Measurements from ENCODE around the gene INKA2. TPM values are rescaled to one million over a fixed set of nuclear protein-coding genes. Genes with fewer than 3 reads are reported as not detected.

Gene INKA2
- total and polyA plus RNA-seq, 12 donors = 6.8 to 34.6 (median 12.5) TPM

GRCh38 chr1:111691886-111692285 lies 47.3 kb downstream of the INKA2 start:
- no peak for ATAC-seq
- Histone ChIP-seq H3K4me1 (peaks cover 0 to 35% (median 31%) of the 10 kb centered on the region in 9 donors), H3K4me3 (no peak overlapping the region), H3K36me3 (peaks cover 0 to 59% (median 8%) of the 10 kb centered on the region in 9 donors), H3K9me3 (peaks cover 0 to 8% (median 0%) of the 10 kb centered on the region in 11 donors), H3K27ac (no peak overlapping the region), H3K27me3 (no peaks in the 10 kb centered on the region)
- DNase-seq = no peak
- TF ChIP-seq CTCF (IDR thresholded peaks at IDR 0.05) = no peak
- intact Hi-C loops (cut with DNase I) = loop anchor here in 1 of 10 donors (5.0 kb wide), 1 partner anchor 540 kb away; no protein-coding TSS in a partner anchor
- 99 to 100% methylated on average over 1 of the region's 1 CpG for WGBS, 2 donors

- no peak overlapping the region for H3K4me3 ChIP-seq
- DNase-seq = peak in 1 of 2 donors; percentile 67
- intact Hi-C loops (cut with DNase I) = loop anchor here in 1 of 10 donors (5.0 kb wide), 1 partner anchor 538 kb away; no protein-coding TSS in a partner anchor
- H3K27me3 ChIP-seq = no peaks in the 10 kb centered on the region
- H3K36me3 ChIP-seq = peaks cover 0 to 43% (median 5%) of the 10 kb centered on the region in 9 donors
- peak; percentile 26 to 59 (median 52) for ATAC-seq
- TF ChIP-seq CTCF (IDR thresholded peaks at IDR 0.05) = no peak
- H3K9me3 ChIP-seq = peaks cover 0 to 15% (median 2%) of the 10 kb centered on the region in 11 donors
- H3K4me1 ChIP-seq = peaks cover 0 to 30% (median 24%) of the 10 kb centered on the region in 9 donors
- H3K27ac ChIP-seq = peak overlapping the region in 1 of 10 donors; percentile 38
Observed at GRCh38 chr1:111690306-111690617, 48.9 kb downstream of the INKA2 start.

Other genes with a start within 250 kb of the INKA2 start
- gene ADORA3, start 235.8 kb downstream of the INKA2 start, total RNA-seq = 1 to 10 TPM in 5 of 10 donors, under 1 TPM in 3, not detected in 2; 0.17 to 4.7 (median 1.6) TPM
- 1 to 10 TPM; 1.9 TPM for gene ADORA3, start 235.8 kb downstream of the INKA2 start, polyA plus RNA-seq
- gene TMIGD3, start 235.8 kb downstream of the INKA2 start, total RNA-seq = 1 to 10 TPM in 3 of 10 donors, under 1 TPM in 2, not detected in 5; 0.43 to 6.2 (median 1.4) TPM
- gene TMIGD3, start 235.8 kb downstream of the INKA2 start, polyA plus RNA-seq = 1 to 10 TPM in 1 of 2 donors, under 1 TPM in 1; 0.73 to 1.4 TPM
- gene RAP1A, start 119.6 kb downstream of the INKA2 start, total RNA-seq = 100 to 1,000 TPM in 6 of 10 donors, 10 to 100 TPM in 4; 83.4 to 120 (median 102) TPM
- 10 to 100 TPM; 64.2 to 68.4 TPM for gene RAP1A, start 119.6 kb downstream of the INKA2 start, polyA plus RNA-seq
- gene DDX20, start 16.5 kb upstream of the INKA2 start, total RNA-seq = 1 to 10 TPM; 5.0 to 10.0 (median 6.5) TPM
- gene DDX20, start 16.5 kb upstream of the INKA2 start, polyA plus RNA-seq = 1 to 10 TPM; 4.0 to 4.1 TPM